ENCODE measurements around the gene ZBTB32. TPM values are rescaled to one million over a fixed set of nuclear protein-coding genes. Genes with fewer than 3 reads are reported as not detected.

ZBTB32 gene
- total RNA-seq, 4 donors from 2014 or later = not detected

GRCh38 chr19:35729763-35730162, 25.4 kb downstream of the ZBTB32 start:
- WGBS = 86% methylated on average over 11 of the region's 11 CpGs
- Histone ChIP-seq H3K36me3 (peaks cover 99% of the 10 kb centered on the region), H3K9me3 (no peaks in the 10 kb centered on the region), H3K4me3 (no peak overlapping the region), H3K4me1 (peaks cover 15% of the 10 kb centered on the region), H3K27me3 (no peaks in the 10 kb centered on the region), H3K27ac (no peak overlapping the region)
- no peak for TF ChIP-seq EP300 (IDR thresholded peaks at IDR 0.05)
- TF ChIP-seq POLR2A (IDR thresholded peaks at IDR 0.05) = no peak
- no peak for TF ChIP-seq CTCF (IDR thresholded peaks at IDR 0.05)
- no peak for TF ChIP-seq POLR2AphosphoS5 (IDR thresholded peaks at IDR 0.05)
- no peak for DNase-seq (ENCODE audit: low spot score in 2 of 2)

- H3K4me3 ChIP-seq = no peak overlapping the region
- no peak for DNase-seq (ENCODE audit: low spot score in 2 of 2)
- peaks cover 15% of the 10 kb centered on the region for H3K4me1 ChIP-seq
- H3K27ac ChIP-seq = no peak overlapping the region
- no peak for TF ChIP-seq EP300 (IDR thresholded peaks at IDR 0.05)
- H3K27me3 ChIP-seq = no peaks in the 10 kb centered on the region
- peaks cover 99% of the 10 kb centered on the region for H3K36me3 ChIP-seq
- no peaks in the 10 kb centered on the region for H3K9me3 ChIP-seq
- WGBS = 91% methylated on average over 18 of the region's 18 CpGs
Measured at GRCh38 chr19:35730326-35730725, 26.0 kb downstream of the ZBTB32 start.

GRCh38 chr19:35731353-35731752, 27.0 kb downstream of the ZBTB32 start:
- WGBS = 46% methylated on average over 9 of the region's 9 CpGs
- H3K27me3 ChIP-seq = no peaks in the 10 kb centered on the region
- TF ChIP-seq CTCF (IDR thresholded peaks at IDR 0.05) (no peak), POLR2A (IDR thresholded peaks at IDR 0.05) (no peak), EP300 (IDR thresholded peaks at IDR 0.05) (no peak), POLR2AphosphoS5 (IDR thresholded peaks at IDR 0.05) (no peak)
- no peak overlapping the region for H3K4me3 ChIP-seq
- peak overlapping the region; percentile 43 for H3K27ac ChIP-seq
- DNase-seq (ENCODE audit: low spot score in 2 of 2) = no peak
- peaks cover 15% of the 10 kb centered on the region for H3K4me1 ChIP-seq
- H3K9me3 ChIP-seq = no peaks in the 10 kb centered on the region
- peaks cover 93% of the 10 kb centered on the region for H3K36me3 ChIP-seq

GRCh38 chr19:35731779-35732405, 27.5 kb downstream of the ZBTB32 start:
- peaks cover 15% of the 10 kb centered on the region for H3K4me1 ChIP-seq
- no peak overlapping the region for H3K27ac ChIP-seq
- no peaks in the 10 kb centered on the region for H3K27me3 ChIP-seq
- peaks cover 93% of the 10 kb centered on the region for H3K36me3 ChIP-seq
- no peak for TF ChIP-seq POLR2AphosphoS5 (IDR thresholded peaks at IDR 0.05)
- no peak for TF ChIP-seq CTCF (IDR thresholded peaks at IDR 0.05)
- TF ChIP-seq EP300 (IDR thresholded peaks at IDR 0.05) = no peak
- H3K9me3 ChIP-seq = no peaks in the 10 kb centered on the region
- WGBS = 86% methylated on average over 20 of the region's 21 CpGs
- DNase-seq (ENCODE audit: low spot score in 2 of 2) = no peak
- no peak overlapping the region for H3K4me3 ChIP-seq

GRCh38 chr19:35732540-35733179, 28.3 kb downstream of the ZBTB32 start:
- no peak for DNase-seq (ENCODE audit: low spot score in 2 of 2)
- 96% methylated on average over 15 of the region's 25 CpGs for WGBS
- TF ChIP-seq EP300 (IDR thresholded peaks at IDR 0.05) = no peak
- no peak for TF ChIP-seq CTCF (IDR thresholded peaks at IDR 0.05)
- no peak for TF ChIP-seq POLR2A (IDR thresholded peaks at IDR 0.05)
- TF ChIP-seq POLR2AphosphoS5 (IDR thresholded peaks at IDR 0.05) = no peak
- Histone ChIP-seq H3K4me3 (no peak overlapping the region), H3K9me3 (no peaks in the 10 kb centered on the region), H3K4me1 (peaks cover 15% of the 10 kb centered on the region), H3K27ac (no peak overlapping the region), H3K27me3 (no peaks in the 10 kb centered on the region), H3K36me3 (peaks cover 92% of the 10 kb centered on the region)
